Measurements from ENCODE around the gene M1AP.
"Not testable (repeated sequence)": the region's sequence is repeated elsewhere in the genome, so short reads cannot be mapped to it uniquely, and the experiment has no call there.

M1AP gene

GRCh38 chr2:74572178-74572925 is 75.8 kb downstream of the M1AP start:
- no peak for DNase-seq
- Histone ChIP-seq H3K4me3 (ENCODE audit: insufficient read depth, low read depth, low read length, poor library complexity, severe bottlenecking) (no peak overlapping the region), H3K4me1 (ENCODE audit: control insufficient read depth, insufficient read depth, low read length, poor library complexity, severe bottlenecking) (no peaks in the 10 kb centered on the region), H3K9me3 (ENCODE audit: control insufficient read depth, low read length) (no peaks in the 10 kb centered on the region), H3K27me3 (replicated peaks; ENCODE audit: control insufficient read depth, insufficient read depth, low read length, poor library complexity, severe bottlenecking) (no peaks in the 10 kb centered on the region), H3K27ac (ENCODE audit: insufficient read depth, low read length, poor library complexity, severe bottlenecking) (no peak overlapping the region), H3K36me3 (ENCODE audit: control insufficient read depth, insufficient read depth, low read length) (no peaks in the 10 kb centered on the region)

GRCh38 chr2:74571058-74571457 is 77.1 kb downstream of the M1AP start:
- Histone ChIP-seq H3K27me3 (replicated peaks; ENCODE audit: control insufficient read depth, insufficient read depth, low read length, poor library complexity, severe bottlenecking) (no peaks in the 10 kb centered on the region), H3K27ac (ENCODE audit: insufficient read depth, low read length, poor library complexity, severe bottlenecking) (no peak overlapping the region), H3K4me1 (ENCODE audit: control insufficient read depth, insufficient read depth, low read length, poor library complexity, severe bottlenecking) (no peaks in the 10 kb centered on the region), H3K36me3 (ENCODE audit: control insufficient read depth, insufficient read depth, low read length) (no peaks in the 10 kb centered on the region), H3K4me3 (ENCODE audit: insufficient read depth, low read depth, low read length, poor library complexity, severe bottlenecking) (no peak overlapping the region), H3K9me3 (ENCODE audit: control insufficient read depth, low read length) (no peaks in the 10 kb centered on the region)
- no peak for DNase-seq

- H3K27ac ChIP-seq (ENCODE audit: insufficient read depth, low read length, poor library complexity, severe bottlenecking): no peak overlapping the region
- DNase-seq: no peak
- H3K9me3 ChIP-seq (ENCODE audit: control insufficient read depth, low read length): no peaks in the 10 kb centered on the region
- no peaks in the 10 kb centered on the region for H3K36me3 ChIP-seq (ENCODE audit: control insufficient read depth, insufficient read depth, low read length)
- H3K27me3 ChIP-seq (replicated peaks; ENCODE audit: control insufficient read depth, insufficient read depth, low read length, poor library complexity, severe bottlenecking): no peaks in the 10 kb centered on the region
- no peaks in the 10 kb centered on the region for H3K4me1 ChIP-seq (ENCODE audit: control insufficient read depth, insufficient read depth, low read length, poor library complexity, severe bottlenecking)
- no peak overlapping the region for H3K4me3 ChIP-seq (ENCODE audit: insufficient read depth, low read depth, low read length, poor library complexity, severe bottlenecking)
These were observed 78.4 kb downstream of the M1AP start for GRCh38 chr2:74569686-74570085.

- Histone ChIP-seq H3K4me1 (ENCODE audit: control insufficient read depth, insufficient read depth, low read length, poor library complexity, severe bottlenecking) (no peaks in the 10 kb centered on the region), H3K36me3 (ENCODE audit: control insufficient read depth, insufficient read depth, low read length) (no peaks in the 10 kb centered on the region), H3K27ac (ENCODE audit: insufficient read depth, low read length, poor library complexity, severe bottlenecking) (no peak overlapping the region), H3K4me3 (ENCODE audit: insufficient read depth, low read depth, low read length, poor library complexity, severe bottlenecking) (no peak overlapping the region), H3K27me3 (replicated peaks; ENCODE audit: control insufficient read depth, insufficient read depth, low read length, poor library complexity, severe bottlenecking) (peaks cover 3% of the 10 kb centered on the region), H3K9me3 (ENCODE audit: control insufficient read depth, low read length) (no peaks in the 10 kb centered on the region)
- no peak for DNase-seq
These were observed 80.2 kb downstream of the M1AP start for GRCh38 chr2:74567881-74568280.

- H3K4me1 ChIP-seq (ENCODE audit: control insufficient read depth, insufficient read depth, low read length, poor library complexity, severe bottlenecking): no peaks in the 10 kb centered on the region
- no peaks in the 10 kb centered on the region for H3K36me3 ChIP-seq (ENCODE audit: control insufficient read depth, insufficient read depth, low read length)
- no peak overlapping the region for H3K27ac ChIP-seq (ENCODE audit: insufficient read depth, low read length, poor library complexity, severe bottlenecking)
- no peaks in the 10 kb centered on the region for H3K9me3 ChIP-seq (ENCODE audit: control insufficient read depth, low read length)
- no peak for DNase-seq
- peaks cover 3% of the 10 kb centered on the region for H3K27me3 ChIP-seq (replicated peaks; ENCODE audit: control insufficient read depth, insufficient read depth, low read length, poor library complexity, severe bottlenecking)
- no peak overlapping the region for H3K4me3 ChIP-seq (ENCODE audit: insufficient read depth, low read depth, low read length, poor library complexity, severe bottlenecking)
These were observed 81.4 kb downstream of the M1AP start for GRCh38 chr2:74566754-74567085.

GRCh38 chr2:74566076-74566753 is 81.9 kb downstream of the M1AP start:
- Histone ChIP-seq H3K27ac (ENCODE audit: insufficient read depth, low read length, poor library complexity, severe bottlenecking) (no peak overlapping the region), H3K36me3 (ENCODE audit: control insufficient read depth, insufficient read depth, low read length) (no peaks in the 10 kb centered on the region), H3K4me1 (ENCODE audit: control insufficient read depth, insufficient read depth, low read length, poor library complexity, severe bottlenecking) (no peaks in the 10 kb centered on the region), H3K27me3 (replicated peaks; ENCODE audit: control insufficient read depth, insufficient read depth, low read length, poor library complexity, severe bottlenecking) (peaks cover 3% of the 10 kb centered on the region), H3K4me3 (ENCODE audit: insufficient read depth, low read depth, low read length, poor library complexity, severe bottlenecking) (no peak overlapping the region), H3K9me3 (ENCODE audit: control insufficient read depth, low read length) (no peaks in the 10 kb centered on the region)
- DNase-seq: no peak

- DNase-seq: no peak
- Histone ChIP-seq H3K4me1 (ENCODE audit: control insufficient read depth, insufficient read depth, low read length, poor library complexity, severe bottlenecking) (no peaks in the 10 kb centered on the region), H3K27ac (ENCODE audit: insufficient read depth, low read length, poor library complexity, severe bottlenecking) (no peak overlapping the region), H3K9me3 (ENCODE audit: control insufficient read depth, low read length) (no peaks in the 10 kb centered on the region), H3K36me3 (ENCODE audit: control insufficient read depth, insufficient read depth, low read length) (no peaks in the 10 kb centered on the region), H3K4me3 (ENCODE audit: insufficient read depth, low read depth, low read length, poor library complexity, severe bottlenecking) (no peak overlapping the region), H3K27me3 (replicated peaks; ENCODE audit: control insufficient read depth, insufficient read depth, low read length, poor library complexity, severe bottlenecking) (peaks cover 3% of the 10 kb centered on the region)
These were observed 83.9 kb downstream of the M1AP start for GRCh38 chr2:74564222-74564621.

- H3K27me3 ChIP-seq (replicated peaks; ENCODE audit: control insufficient read depth, insufficient read depth, low read length, poor library complexity, severe bottlenecking): peaks cover 3% of the 10 kb centered on the region
- H3K9me3 ChIP-seq (ENCODE audit: control insufficient read depth, low read length): no peaks in the 10 kb centered on the region
- no peaks in the 10 kb centered on the region for H3K36me3 ChIP-seq (ENCODE audit: control insufficient read depth, insufficient read depth, low read length)
- no peak overlapping the region for H3K27ac ChIP-seq (ENCODE audit: insufficient read depth, low read length, poor library complexity, severe bottlenecking)
- H3K4me3 ChIP-seq (ENCODE audit: insufficient read depth, low read depth, low read length, poor library complexity, severe bottlenecking): no peak overlapping the region
- no peak for DNase-seq
- H3K4me1 ChIP-seq (ENCODE audit: control insufficient read depth, insufficient read depth, low read length, poor library complexity, severe bottlenecking): no peaks in the 10 kb centered on the region
These were observed 85.9 kb downstream of the M1AP start for GRCh38 chr2:74562126-74562775.

GRCh38 chr2:74561022-74561421 is 87.1 kb downstream of the M1AP start:
- not testable (repeated sequence) for H3K27me3 ChIP-seq (replicated peaks; ENCODE audit: control insufficient read depth, insufficient read depth, low read length, poor library complexity, severe bottlenecking); DNase-seq; H3K36me3 ChIP-seq (ENCODE audit: control insufficient read depth, insufficient read depth, low read length); H3K9me3 ChIP-seq (ENCODE audit: control insufficient read depth, low read length); H3K27ac ChIP-seq (ENCODE audit: insufficient read depth, low read length, poor library complexity, severe bottlenecking); H3K4me1 ChIP-seq (ENCODE audit: control insufficient read depth, insufficient read depth, low read length, poor library complexity, severe bottlenecking); H3K4me3 ChIP-seq (ENCODE audit: insufficient read depth, low read depth, low read length, poor library complexity, severe bottlenecking)

GRCh38 chr2:74560591-74560990 is 87.5 kb downstream of the M1AP start:
- H3K4me3 ChIP-seq (ENCODE audit: insufficient read depth, low read depth, low read length, poor library complexity, severe bottlenecking): no peak overlapping the region
- no peak overlapping the region for H3K27ac ChIP-seq (ENCODE audit: insufficient read depth, low read length, poor library complexity, severe bottlenecking)
- H3K4me1 ChIP-seq (ENCODE audit: control insufficient read depth, insufficient read depth, low read length, poor library complexity, severe bottlenecking): peaks cover 7% of the 10 kb centered on the region
- no peaks in the 10 kb centered on the region for H3K9me3 ChIP-seq (ENCODE audit: control insufficient read depth, low read length)
- peaks cover 3% of the 10 kb centered on the region for H3K27me3 ChIP-seq (replicated peaks; ENCODE audit: control insufficient read depth, insufficient read depth, low read length, poor library complexity, severe bottlenecking)
- DNase-seq: no peak
- peaks cover 9% of the 10 kb centered on the region for H3K36me3 ChIP-seq (ENCODE audit: control insufficient read depth, insufficient read depth, low read length)
